HPDE6-E6E7 (cell line): Measurements from ENCODE around the gene SPEN.

Experiments used
- DNase-seq: peaks from one replicate; pipeline ENCODE4 v3.0.0; 2011; ENCODE audit warnings: missing footprints; ENCODE audit errors: extremely low spot score

Gene SPEN

GRCh38 chr1:15946571-15947381, 99.3 kb downstream of the SPEN start:
- no peak for DNase-seq

- DNase-seq = no peak
Measured at GRCh38 chr1:15947382-15948090, 100.0 kb downstream of the SPEN start.

DNA sequence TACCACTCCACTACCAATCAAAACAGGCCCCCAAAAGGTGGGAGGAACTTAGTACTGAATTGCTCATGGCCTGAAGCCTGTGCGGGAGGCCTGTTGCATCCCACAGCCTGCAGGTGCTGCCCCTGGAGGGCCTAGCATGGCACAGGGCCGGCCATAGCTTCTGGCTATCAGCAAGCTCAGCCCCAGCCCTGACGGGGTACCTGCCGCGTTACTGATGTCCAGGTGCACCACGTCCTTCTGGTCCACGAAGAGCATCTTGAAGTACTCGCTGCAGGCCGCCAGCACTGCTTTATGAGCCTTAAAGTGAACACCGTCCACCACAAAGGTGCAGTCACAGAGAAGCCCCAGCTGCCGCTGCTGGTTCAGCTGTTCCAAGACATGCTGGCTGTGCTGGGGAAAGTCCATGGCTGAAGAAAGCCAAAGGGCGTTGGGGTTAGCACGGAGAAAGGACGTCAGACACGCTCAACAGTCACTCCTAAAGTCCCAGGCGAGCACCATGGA, 100.6 kb downstream of the SPEN start:
- no peak for DNase-seq

- peak; percentile 68 for DNase-seq
Measured at GRCh38 chr1:15948595-15949452, 101.3 kb downstream of the SPEN start.

- peak; percentile 96 for DNase-seq
Measured at GRCh38 chr1:15949453-15950245, 102.1 kb downstream of the SPEN start.

- DNase-seq = no peak
Measured at GRCh38 chr1:15950302-15950701, 102.8 kb downstream of the SPEN start.

GRCh38 chr1:15950763-15951295, 103.3 kb downstream of the SPEN start:
- DNase-seq = no peak

DNA sequence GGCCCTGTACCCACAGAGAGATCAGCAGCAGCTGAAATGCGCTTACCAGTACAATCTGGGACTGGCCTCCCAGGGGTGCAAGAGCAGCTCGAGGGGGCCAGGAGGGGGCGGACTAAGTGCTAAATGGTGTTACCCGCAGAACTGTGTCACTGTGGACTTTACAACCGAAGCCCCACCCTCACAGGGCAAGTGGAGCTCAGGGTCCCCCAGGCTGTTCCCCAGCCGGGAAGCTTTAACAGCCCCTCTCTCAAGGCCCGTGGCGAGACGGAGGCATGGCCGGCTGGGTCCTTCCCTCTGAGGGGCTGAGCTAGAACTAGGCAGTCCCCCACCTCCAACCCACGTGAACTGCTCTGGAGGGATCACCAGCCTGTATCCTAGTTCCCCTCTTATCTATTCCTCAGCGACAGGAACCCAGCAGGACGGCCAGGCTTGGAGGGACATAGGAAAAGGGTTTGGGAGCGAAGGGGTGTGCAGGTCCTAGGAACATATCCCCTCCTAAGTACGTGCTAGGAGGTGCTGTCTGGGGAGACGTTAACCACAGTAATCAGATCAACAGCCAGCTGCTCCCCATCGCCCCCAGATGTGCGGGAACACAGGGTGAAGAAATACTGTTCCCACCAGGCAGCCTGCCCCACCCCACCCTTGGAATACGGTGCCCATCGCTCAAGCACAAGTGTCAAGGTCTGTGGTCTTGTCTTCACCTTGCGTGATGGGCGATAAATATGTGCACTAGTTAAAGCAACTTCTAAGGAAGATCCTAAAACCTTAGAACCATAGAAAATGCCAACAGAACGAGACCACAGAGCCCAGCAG, 104.0 kb downstream of the SPEN start:
- DNase-seq = no peak

DNA sequence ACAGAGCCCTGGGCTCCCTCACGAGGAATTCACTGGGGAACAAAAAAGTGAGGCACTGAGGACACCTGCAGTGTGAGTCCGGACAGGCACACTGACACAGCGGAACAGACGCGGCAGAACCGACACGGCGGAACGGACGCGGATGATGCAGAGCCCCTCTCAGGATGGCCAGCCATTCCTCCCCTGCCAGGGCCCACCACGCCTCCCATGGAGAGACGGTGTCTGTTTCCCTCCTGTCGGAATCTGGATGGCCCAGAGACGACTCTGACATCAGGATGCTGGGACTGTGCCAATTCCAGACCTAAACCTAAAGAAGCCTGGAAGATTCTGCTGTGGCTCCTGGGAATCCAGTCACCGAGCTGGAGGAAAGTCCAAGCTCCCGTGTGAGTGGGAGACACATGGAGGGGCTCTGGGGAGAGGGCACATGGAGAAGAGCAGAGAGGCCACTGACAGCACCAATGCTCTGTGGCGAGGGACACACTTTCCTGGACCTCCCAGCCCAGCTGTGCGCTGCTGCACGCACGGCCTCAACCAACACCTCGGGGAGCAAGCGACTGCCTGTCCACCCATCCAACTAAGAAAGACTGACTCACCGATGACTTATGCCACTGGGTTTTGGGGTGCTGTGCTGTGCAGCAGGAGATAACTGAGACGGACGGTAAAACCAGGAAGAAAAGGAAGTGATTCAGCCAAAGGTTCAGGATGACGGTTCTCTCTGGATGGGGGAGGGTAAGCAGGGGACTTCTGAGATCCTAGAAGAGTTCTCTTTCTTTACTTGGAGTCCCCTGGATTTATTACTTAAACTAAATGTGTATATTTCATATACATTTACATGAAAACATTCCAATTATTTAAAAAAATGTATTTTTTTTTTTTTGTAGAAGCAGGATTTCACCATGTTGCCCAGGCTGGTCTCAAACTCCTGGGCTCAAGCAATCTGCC, 105.1 kb downstream of the SPEN start:
- DNase-seq = peak; percentile 97

DNA sequence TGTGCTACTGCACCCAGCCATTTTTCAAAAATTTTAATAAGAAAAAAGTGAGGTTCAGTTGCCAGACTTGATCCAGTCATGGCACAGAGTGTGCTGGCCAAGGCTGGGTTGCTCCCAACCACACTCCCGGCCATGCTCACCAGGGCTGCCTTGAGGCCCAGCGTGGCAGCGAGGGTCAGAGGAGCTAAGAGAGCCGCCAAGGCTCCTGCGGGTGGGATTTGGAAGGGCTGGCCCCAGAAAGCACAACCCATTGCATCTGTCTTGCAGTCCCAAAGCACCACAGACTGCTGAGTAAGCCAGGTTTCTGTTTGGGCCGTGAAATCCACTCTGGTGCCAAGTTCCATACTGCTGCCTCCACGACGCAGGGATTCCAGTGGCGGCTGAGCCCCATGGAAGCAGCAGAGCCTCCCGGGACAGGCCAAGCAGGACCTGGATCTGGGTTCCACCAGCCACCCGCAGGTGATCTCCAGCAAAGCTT, 105.8 kb downstream of the SPEN start:
- no peak for DNase-seq

GRCh38 chr1:15953791-15954241, 106.3 kb downstream of the SPEN start:
- no peak for DNase-seq

DNA sequence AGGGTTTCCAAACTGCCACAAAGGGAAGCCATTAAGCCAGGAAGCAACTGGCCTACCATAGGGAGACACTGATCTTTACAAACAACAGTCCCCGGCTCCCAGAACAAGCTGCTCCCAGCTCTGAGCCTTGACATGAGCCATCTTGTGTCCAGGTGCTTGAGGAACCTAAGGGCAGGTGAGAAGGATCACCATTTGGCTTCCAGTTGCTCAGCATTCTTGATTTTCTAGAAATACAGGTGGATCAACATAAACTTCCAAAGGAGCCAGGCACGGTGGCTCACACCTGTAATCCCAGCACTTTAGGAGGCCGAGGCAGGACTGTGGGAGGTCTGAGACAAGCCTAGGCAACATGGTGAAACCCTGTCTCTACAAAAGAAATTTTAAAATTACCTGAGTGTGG, 106.8 kb downstream of the SPEN start:
- no peak for DNase-seq

- no peak for DNase-seq
Measured at GRCh38 chr1:15955552-15955951, 108.0 kb downstream of the SPEN start.

DNA sequence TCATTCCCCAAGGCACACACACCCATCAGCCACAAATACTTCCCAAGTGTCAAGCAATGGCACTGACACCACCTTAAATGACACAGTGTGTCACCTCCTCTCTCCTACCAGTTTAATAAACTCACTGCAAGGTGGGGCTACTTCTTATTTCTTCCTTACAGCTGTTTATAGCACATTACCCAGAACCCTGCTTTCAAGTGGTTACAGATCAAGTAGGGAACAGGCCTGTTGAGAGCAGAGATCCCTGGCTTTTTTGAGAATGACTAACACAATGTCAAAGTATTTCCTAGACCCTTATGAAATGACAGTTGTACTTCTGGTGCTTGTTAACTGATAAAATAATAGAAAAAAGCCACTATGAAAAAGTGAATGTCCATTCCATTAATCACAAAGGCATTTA, 108.6 kb downstream of the SPEN start:
- no peak for DNase-seq

DNA sequence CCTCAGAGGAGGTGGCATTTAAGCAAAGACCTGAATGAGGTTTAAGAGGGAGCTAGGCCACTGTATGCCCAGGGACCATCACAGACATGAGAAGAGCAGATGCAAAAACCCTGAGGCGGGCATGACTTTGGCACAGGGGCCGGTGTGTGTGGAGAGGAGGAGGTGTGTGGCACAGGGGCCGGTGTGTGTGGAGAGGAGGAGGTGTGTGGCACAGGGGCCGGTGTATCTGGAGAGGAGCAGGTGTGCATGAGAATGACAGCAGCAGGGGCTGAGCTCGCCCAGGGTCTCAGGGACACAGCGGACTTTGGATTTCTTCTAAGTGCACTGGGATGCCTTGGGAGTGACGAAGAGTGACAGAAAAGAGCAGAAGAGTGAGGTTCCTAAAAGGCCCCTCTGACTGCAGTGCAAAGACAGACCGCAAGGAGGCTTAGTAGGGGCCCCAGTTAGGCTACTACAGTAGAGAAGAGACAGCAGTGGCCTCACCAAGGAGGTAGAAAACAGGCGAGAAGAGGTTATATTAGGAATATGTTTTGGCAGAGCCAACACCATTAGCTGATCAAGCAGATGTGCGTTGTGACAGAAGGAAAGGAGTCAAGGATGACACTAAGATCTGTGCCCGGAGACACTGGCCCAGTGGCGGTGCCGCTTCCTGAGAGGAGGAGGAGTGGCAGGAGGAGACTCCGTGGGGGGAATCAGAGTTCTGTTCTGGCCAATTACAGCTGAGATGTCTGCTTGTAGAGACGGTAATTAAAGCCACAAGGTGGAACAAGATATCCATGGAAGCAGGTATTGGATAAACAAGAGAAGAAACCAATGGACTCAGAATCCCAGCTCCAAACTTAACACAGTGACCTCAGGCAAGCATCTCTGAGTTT, 110.0 kb downstream of the SPEN start:
- DNase-seq = no peak

DNA sequence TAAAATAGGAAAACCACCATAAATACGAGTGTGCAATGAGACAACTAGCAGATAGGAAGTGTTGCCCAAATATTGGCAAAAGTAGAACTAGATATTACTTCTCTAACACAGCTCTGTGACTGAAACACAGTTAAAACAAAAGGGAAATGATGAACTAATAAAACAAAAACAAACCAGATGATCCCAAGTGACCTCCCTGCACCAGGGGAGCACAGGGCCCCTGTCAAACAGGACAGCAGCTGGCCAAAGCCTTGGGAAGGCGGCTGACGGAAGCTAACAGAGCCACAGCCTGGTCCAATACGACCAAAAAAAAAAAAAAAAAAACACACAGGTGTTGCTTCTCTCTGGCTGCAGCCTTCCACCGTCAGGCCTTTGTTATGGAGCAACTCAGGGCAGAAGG, 110.6 kb downstream of the SPEN start:
- DNase-seq = no peak

GRCh38 chr1:15958793-15959192, 111.3 kb downstream of the SPEN start:
- no peak for DNase-seq

DNA sequence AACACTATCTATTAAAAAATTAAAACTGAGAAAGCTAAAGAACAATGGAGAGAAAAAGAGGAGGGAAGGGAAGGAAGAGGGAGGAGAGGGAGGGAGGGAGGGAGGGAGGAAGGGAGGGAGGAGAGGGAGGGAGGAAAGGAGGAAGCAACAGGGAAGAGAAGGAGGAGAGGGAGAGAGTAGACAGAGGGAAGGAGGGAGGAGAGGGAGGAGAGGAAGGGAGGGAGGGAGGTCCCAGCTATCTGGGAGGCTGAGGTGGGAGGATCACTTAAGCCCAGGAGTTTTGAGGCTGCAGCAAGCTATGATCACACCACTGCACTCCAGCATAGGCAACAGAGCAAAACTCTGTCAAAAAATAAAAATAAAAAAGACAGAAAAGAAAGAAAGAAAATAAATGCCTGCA, 111.9 kb downstream of the SPEN start:
- no peak for DNase-seq
